Adrenal gland (tissue), 12 donors: ENCODE data around the gene ITPKB. TPM values are rescaled to one million over a fixed set of nuclear protein-coding genes. Genes with fewer than 3 reads are reported as not detected.
A peak's percentile ranks its signal among the peaks of the same experiment; 100 is the strongest.

Experiments used
- DNase-seq, 7 donors: peaks; one replicate each; pipeline ENCODE4 v3.0.0-alpha.2; 2019 to 2020
- H3K27ac ChIP-seq, 5 donors: fragments of 200-600 bp; sonication (generic) in 4 of 5; 1 replicate in 3 of 5; 2 replicates in 2 of 5; pipeline versions ENCODE4 v1.5.1 to v1.8.0; 2016 to 2020; ENCODE audit warnings: mild to moderate bottlenecking in 1 of 5
- H3K27me3 ChIP-seq: fragments of 200-600 bp; 2 replicates; pipeline ENCODE4 v1.8.0; 2021
- H3K36me3 ChIP-seq, 2 donors: fragments of 200-600 bp; replicated peaks in 1 of 2; 1 replicate in 1 of 2; 2 replicates in 1 of 2; pipeline versions ENCODE4 v1.5.1 to v1.8.0; 2018 to 2022
- H3K4me1 ChIP-seq, 2 donors: fragments of 200-600 bp; replicated peaks in 1 of 2; 1 replicate in 1 of 2; 2 replicates in 1 of 2; pipeline versions ENCODE4 v1.5.1 to v1.8.0; 2018 to 2021
- H3K4me3 ChIP-seq, 4 donors: fragments of 200-600 bp; sonication (generic) in 3 of 4; one replicate each; pipeline ENCODE4 v1.5.1; 2016 to 2018
- H3K9me3 ChIP-seq, 3 donors: fragments of 200-600 bp; sonication (generic) in 1 of 3; replicated peaks in 1 of 3; 1 replicate in 2 of 3; 2 replicates in 1 of 3; pipeline versions ENCODE4 v1.5.1 to v1.8.0; 2016 to 2021
- CTCF ChIP-seq, 6 experiments: fragments of 450-650 bp in 4 of 6; fragments of 200-600 bp in 2 of 6; sonication (generic) in 1 of 6; IDR thresholded peaks; 1 replicate in 5 of 6; 2 replicates in 1 of 6; pipeline versions ENCODE4 v1.5.1 to v1.8.0; 2016 to 2021; ENCODE audit warnings: antibody characterized with exemption in 6 of 6, mild to moderate bottlenecking in 2 of 6, moderate library complexity in 1 of 6
- POLR2A ChIP-seq, 2 donors: fragments of 450-650 bp; IDR thresholded peaks; one replicate each; pipeline ENCODE4 v1.6.1; 2017; ENCODE audit warnings: antibody characterized with exemption in 2 of 2, mild to moderate bottlenecking in 2 of 2, moderate library complexity in 1 of 2
- whole genome bisulfite sequencing, 4 donors: extraction: QIAGEN DNeasy Blood & Tissue Kit in 2 of 4; methylation state at CpG; one replicate each; pipeline versions ENCODE4 v1.1.5 to v1.1.7; 2013 to 2017; 5-methylcytosine and 5-hydroxymethylcytosine counted together
- intact Hi-C, 2 donors: fragments of 100-400 bp; cut with DNase I; formaldehyde crosslinking; loops; one replicate each; pipeline versions ENCODE4 v1.14.1 to v1.15.0; 2022 to 2023
- polyA plus RNA-seq, 3 donors: library from polyadenylated mRNA; stranded (reverse); fragments of 200-250 nt in 2 of 3; fragments of 350-450 nt in 1 of 3; fragmentation: Illumina TruSeq in 1 of 3; extraction: RNeasy Lipid Tissue Mini Kit (QIAGEN cat#74804) in 1 of 3; gene quantifications; one replicate each; pipeline ENCODE4 v1.2.3, GENCODE V29; 2013 to 2014
- total RNA-seq, 9 donors: library from RNA; depleted of rRNA in 4 of 9; stranded (reverse); fragments of >200 nt in 4 of 9; fragments of 120-200 nt in 1 of 9; fragmentation: NEBNext Ultra II Directional in 1 of 9; extraction: Animal tissue kit (Norgen Biotek cat#: 25700) in 1 of 9; gene quantifications; one replicate each; pipeline versions ENCODE4 v1.1.0 to v1.2.4, GENCODE V29; 2013 to 2023
- donor health status: healthy with polysubstance abuse.
- donor health status: Bipolar disorder and iron deficiency.
- donor health status: DM: yes; HTN: yes; CAD: no.
- donor health status: DM: no; HTN: no; CAD: no.
- donor health status: DM: no; HTN: no; CAD: no.
- donor health status: DM: yes; HTN: yes; CAD: no.

ITPKB gene
- total and polyA plus RNA-seq, 12 donors = 2.3 to 22.7 (median 13.0) TPM

GRCh38 chr1:226588484-226588883 lies 150.6 kb downstream of the ITPKB start:
- H3K4me1 ChIP-seq = peaks cover 0 to 9% of the 10 kb centered on the region in 2 donors
- peak in 5 of 7 donors; percentile 28 to 53 (median 35) for DNase-seq
- TF ChIP-seq CTCF (IDR thresholded peaks at IDR 0.05) = no peak
- TF ChIP-seq POLR2A (IDR thresholded peaks at IDR 0.05) = no peak
- H3K36me3 ChIP-seq = no peaks in the 10 kb centered on the region
- H3K27me3 ChIP-seq = no peaks in the 10 kb centered on the region
- 34 to 43% (median 37%) methylated on average over 2 of the region's 2 CpGs for WGBS, 4 donors
- intact Hi-C loops = no loop called here
- H3K9me3 ChIP-seq = no peaks in the 10 kb centered on the region
- H3K4me3 ChIP-seq = no peak overlapping the region
- peak overlapping the region in 2 of 5 donors; percentile 59 to 69 for H3K27ac ChIP-seq

- WGBS, 4 donors = 71 to 79% (median 78%) methylated on average over 16 of the region's 16 CpGs
- Histone ChIP-seq H3K27ac (no peak overlapping the region), H3K27me3 (no peaks in the 10 kb centered on the region), H3K36me3 (no peaks in the 10 kb centered on the region), H3K9me3 (no peaks in the 10 kb centered on the region), H3K4me1 (peaks cover 0 to 9% of the 10 kb centered on the region in 2 donors), H3K4me3 (no peak overlapping the region)
- intact Hi-C loops = no loop called here
- no peak for DNase-seq
- TF ChIP-seq CTCF (IDR thresholded peaks at IDR 0.05) (no peak), POLR2A (IDR thresholded peaks at IDR 0.05) (no peak)
These were observed 152.2 kb downstream of the ITPKB start for GRCh38 chr1:226586650-226587422.

GRCh38 chr1:226586116-226586515 lies 153.0 kb downstream of the ITPKB start:
- peaks cover 0 to 9% of the 10 kb centered on the region in 2 donors for H3K4me1 ChIP-seq
- H3K27ac ChIP-seq = no peak overlapping the region
- intact Hi-C loops = no loop called here
- no peak for DNase-seq
- no peaks in the 10 kb centered on the region for H3K9me3 ChIP-seq
- no peaks in the 10 kb centered on the region for H3K36me3 ChIP-seq
- WGBS, 4 donors = 55 to 93% (median 87%) methylated on average over 3 to 7 of the region's 7 CpGs
- TF ChIP-seq POLR2A (IDR thresholded peaks at IDR 0.05) = no peak
- TF ChIP-seq CTCF (IDR thresholded peaks at IDR 0.05) = no peak
- no peaks in the 10 kb centered on the region for H3K27me3 ChIP-seq
- no peak overlapping the region for H3K4me3 ChIP-seq

GRCh38 chr1:226584164-226584563 lies 154.9 kb downstream of the ITPKB start:
- TF ChIP-seq POLR2A (IDR thresholded peaks at IDR 0.05) (no peak), CTCF (IDR thresholded peaks at IDR 0.05) (no peak)
- H3K36me3 ChIP-seq = no peaks in the 10 kb centered on the region
- H3K27ac ChIP-seq = no peak overlapping the region
- H3K27me3 ChIP-seq = no peaks in the 10 kb centered on the region
- DNase-seq = no peak
- H3K4me1 ChIP-seq = peaks cover 0 to 6% of the 10 kb centered on the region in 2 donors
- WGBS, 4 donors = 67 to 79% (median 71%) methylated on average over 3 of the region's 3 CpGs
- no peak overlapping the region for H3K4me3 ChIP-seq
- H3K9me3 ChIP-seq = no peaks in the 10 kb centered on the region
- intact Hi-C loops = no loop called here
